GM18502 (cell line): ENCODE data around the gene ACVR1B.

ENCODE experiments used
- ATAC-seq: cut with Tn5 transposase; IDR thresholded peaks from one replicate; pipeline ENCODE4 v1.9.1; 2021; ENCODE audit warnings: mild to moderate bottlenecking; ENCODE audit not compliant: unreplicated experiment, poor library complexity

The ACVR1B gene

GRCh38 chr12:52014567-52015530 is 63.4 kb downstream of the ACVR1B start:
- no peak for ATAC-seq

DNA sequence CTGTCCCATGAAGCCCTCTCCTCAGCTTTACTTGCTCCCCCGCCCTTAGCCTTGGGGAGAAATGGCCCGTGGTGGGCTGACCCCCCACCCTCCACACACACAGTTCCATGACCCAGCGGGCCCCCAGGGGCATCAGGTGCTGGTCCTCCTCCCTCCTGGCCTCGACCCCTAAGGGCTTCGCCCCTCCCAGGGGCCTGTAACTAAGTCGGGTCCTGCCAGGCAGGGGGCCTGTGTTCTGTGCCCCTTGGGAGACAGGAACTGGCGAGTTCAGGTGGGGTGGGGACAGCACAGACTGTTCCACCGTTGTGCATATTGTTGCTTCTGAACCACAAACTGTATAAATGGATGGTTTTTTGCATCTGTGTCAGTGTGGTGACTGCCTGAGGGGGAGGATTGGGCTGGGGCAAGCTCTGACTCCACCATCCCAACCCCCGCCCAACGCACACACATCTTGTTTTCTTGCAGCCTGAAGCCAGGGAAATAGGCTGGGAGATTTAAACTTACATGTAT is 64.1 kb downstream of the ACVR1B start:
- no peak for ATAC-seq

GRCh38 chr12:52018433-52019112 is 67.1 kb downstream of the ACVR1B start:
- no peak for ATAC-seq

DNA sequence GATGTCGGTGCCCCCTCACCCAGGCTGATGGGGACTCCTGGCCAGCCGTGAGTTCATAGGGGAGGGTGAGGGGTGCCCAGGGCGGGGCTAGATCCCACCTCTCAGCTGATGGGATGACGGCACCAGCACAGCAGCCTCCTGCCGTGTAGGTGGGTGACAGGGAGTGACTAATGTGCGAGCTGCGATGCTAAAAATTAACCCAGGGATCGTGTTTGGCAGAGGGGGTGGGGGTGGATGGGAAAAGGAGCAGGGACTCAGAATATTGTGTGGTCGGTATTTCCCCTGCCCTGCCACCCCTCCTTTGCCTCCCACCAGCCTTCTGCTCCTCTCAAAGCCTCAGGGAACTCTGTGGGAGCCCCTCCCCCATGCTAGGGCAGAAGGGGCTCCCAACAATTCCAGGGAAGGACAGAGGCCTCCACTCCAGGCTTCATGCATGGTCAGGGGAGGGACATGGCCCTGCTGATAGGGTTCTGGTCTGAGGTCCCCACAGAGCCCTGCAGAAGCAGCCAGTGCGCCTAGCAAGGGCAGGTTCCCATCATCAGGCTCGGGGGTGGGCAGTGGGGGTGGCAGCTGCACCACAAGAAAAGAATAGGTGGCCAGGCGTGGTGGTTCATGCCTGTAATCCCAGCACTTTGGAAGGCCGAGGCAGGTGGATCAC is 67.7 kb downstream of the ACVR1B start:
- no peak for ATAC-seq

GRCh38 chr12:52020539-52021336 is 69.2 kb downstream of the ACVR1B start:
- no peak for ATAC-seq

- no peak for ATAC-seq
Measured at GRCh38 chr12:52022841-52023181, 71.3 kb downstream of the ACVR1B start.

DNA sequence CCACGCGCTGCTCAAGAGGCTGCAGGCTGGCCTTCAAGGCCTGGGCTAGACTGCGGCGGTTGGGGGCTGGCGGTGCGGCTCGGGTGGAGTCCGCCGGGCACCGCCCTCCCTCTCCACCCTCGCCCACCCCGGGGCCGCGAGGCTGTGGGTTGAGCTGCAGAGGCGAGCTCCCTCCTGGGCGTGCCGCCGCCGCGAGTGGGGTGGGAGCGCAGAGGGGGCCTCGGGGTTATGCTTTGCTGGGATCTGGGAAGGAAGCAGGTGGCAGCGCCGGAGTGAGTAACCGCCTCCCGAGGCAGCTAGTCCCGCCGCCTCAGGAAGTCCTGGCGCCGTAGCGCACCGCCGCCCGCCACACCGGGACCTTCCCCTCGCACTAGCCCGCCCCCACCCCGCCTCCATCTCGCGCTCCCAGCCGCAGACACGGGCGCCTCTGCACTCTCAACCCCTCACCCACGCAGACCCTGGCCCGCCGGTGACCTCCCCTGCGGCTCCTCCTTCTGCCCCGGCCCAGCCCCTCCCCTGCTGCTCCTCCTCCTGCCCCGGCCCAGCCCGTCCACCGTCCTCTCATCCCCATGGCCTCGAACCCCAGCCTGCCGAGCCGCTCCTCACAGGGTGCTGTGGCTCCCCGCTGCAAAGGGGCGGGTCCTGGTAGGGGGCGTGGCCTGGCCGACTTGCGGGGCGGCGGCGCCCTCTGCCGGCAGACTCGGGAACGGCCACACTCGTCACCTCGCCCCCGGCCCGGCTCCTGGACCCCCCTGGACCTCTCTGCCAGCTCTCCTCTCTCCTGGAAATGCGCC is 71.9 kb downstream of the ACVR1B start:
- peak; percentile 51 for ATAC-seq

GRCh38 chr12:52023976-52024688 is 72.6 kb downstream of the ACVR1B start:
- ATAC-seq: no peak

GRCh38 chr12:52024845-52025230 is 73.3 kb downstream of the ACVR1B start:
- no peak for ATAC-seq

GRCh38 chr12:52026263-52026662 is 74.8 kb downstream of the ACVR1B start:
- ATAC-seq: no peak

- ATAC-seq: no peak
Measured at GRCh38 chr12:52027085-52027843, 75.8 kb downstream of the ACVR1B start.

DNA sequence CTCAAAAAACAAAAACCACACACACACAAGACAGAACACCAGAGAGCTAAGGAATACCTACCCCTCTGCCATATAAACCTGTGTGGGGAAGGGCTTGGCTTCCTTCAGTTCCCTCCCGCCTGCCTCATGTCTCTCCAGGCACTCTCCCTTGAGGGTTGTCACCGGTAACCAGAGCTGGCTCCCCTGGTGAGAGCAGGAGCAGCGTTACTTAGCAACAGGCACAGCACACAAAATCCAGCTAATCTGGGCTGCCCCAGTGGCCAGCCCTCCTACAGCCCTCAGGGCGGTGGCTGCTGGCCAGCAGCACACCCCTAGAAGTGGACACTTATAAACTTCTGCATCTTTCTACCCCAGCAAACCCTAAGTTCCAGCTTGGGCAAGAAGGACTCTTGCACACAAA is 78.2 kb downstream of the ACVR1B start:
- ATAC-seq: no peak

- no peak for ATAC-seq
Measured at GRCh38 chr12:52032446-52032803, 80.9 kb downstream of the ACVR1B start.

GRCh38 chr12:52032804-52033445 is 81.4 kb downstream of the ACVR1B start:
- ATAC-seq: peak; percentile 94

DNA sequence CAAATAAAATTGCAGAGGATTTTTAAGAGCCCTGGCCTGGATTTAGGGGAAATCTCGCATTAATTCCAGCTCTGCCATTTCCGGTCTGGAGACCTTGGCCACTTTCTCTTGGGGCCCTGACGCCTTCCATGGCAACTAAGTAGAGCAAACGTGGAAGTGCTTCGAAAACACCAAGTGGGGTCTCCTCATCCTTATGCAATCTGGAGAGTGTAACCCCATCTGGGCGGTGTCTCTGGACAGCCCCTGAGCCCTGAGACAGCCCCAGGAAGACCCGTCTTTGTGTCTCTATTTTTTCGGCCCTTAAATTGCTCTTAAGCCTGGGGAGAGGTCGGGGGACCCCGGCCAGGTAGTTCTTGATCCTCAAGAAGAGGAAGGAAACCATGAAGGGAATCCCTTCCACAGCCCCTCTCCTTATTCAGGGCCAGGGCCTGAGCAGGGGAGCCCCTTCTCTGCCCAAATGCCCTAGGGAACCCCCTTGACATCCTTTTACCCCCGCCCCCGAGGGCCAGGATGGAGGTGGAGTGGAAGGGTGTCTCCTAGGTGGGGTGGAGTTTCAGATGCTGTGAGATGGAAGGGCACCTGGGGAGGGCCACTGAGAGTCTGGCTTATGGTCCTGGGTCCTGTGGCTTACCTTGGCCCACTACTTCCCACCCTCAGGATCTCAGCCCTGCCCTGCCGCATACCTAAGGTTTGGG is 82.1 kb downstream of the ACVR1B start:
- ATAC-seq: no peak

GRCh38 chr12:52035190-52035589 is 83.7 kb downstream of the ACVR1B start:
- no peak for ATAC-seq

GRCh38 chr12:52035926-52036325 is 84.4 kb downstream of the ACVR1B start:
- ATAC-seq: no peak
